HepG2 (cell line): ENCODE data around the gene OGFOD3. TPM values are rescaled to one million over a fixed set of nuclear protein-coding genes. Genes with fewer than 3 reads are reported as not detected.

Source experiments
- AKAP8 ChIP-seq: sonication (generic); formaldehyde crosslinking; IDR thresholded peaks from 2 replicates; pipeline ENCODE4 v1.5.1; 2020; ENCODE audit warnings: mild to moderate bottlenecking, missing genetic modification reagents
- ARID5B ChIP-seq: IDR thresholded peaks from 2 replicates; pipeline ENCODE4 v1.4.0; 2020; ENCODE audit warnings: mild to moderate bottlenecking, missing genetic modification reagents
- ELF3 ChIP-seq: IDR thresholded peaks from 2 replicates; pipeline ENCODE4 v1.6.1; 2016; ENCODE audit warnings: missing genetic modification reagents, missing compliant biosample characterization
- ELF4 ChIP-seq: sonication (generic); formaldehyde crosslinking; IDR thresholded peaks from 2 replicates; pipeline ENCODE4 v1.5.0; 2020; ENCODE audit warnings: missing genetic modification reagents, mild to moderate bottlenecking, moderate library complexity, borderline replicate concordance
- GATAD2A ChIP-seq: IDR thresholded peaks from 2 replicates; pipeline ENCODE4 v1.6.1; 2016
- HOXA5 ChIP-seq: sonication (generic); formaldehyde crosslinking; IDR thresholded peaks from 2 replicates; pipeline ENCODE4 v1.4.0; 2020; ENCODE audit warnings: missing genetic modification reagents
- MIER3 ChIP-seq: IDR thresholded peaks from 2 replicates; pipeline ENCODE4 v1.6.1; 2016; ENCODE audit warnings: missing compliant biosample characterization, borderline replicate concordance
- POLR2G ChIP-seq: fragments of 200-400 bp; formaldehyde crosslinking; IDR thresholded peaks from 2 replicates; pipeline ENCODE4 v1.6.1; 2018; ENCODE audit warnings: mild to moderate bottlenecking, low read depth, low read length, moderate library complexity
- SMYD3 ChIP-seq: sonication (generic); formaldehyde crosslinking; IDR thresholded peaks from 2 replicates; pipeline ENCODE4 v1.8.1; 2023; ENCODE audit warnings: mild to moderate bottlenecking, missing genetic modification reagents
- SOX13 ChIP-seq, 3 experiments: fragments of 450-650 bp in 1 of 3; sonication (generic) in 1 of 3; formaldehyde crosslinking in 1 of 3; IDR thresholded peaks in 2 of 3; conservative IDR thresholded peaks in 1 of 3; 2 replicates each; pipeline versions ENCODE4 v1.5.0 to v1.6.1; 2016 to 2020; ENCODE audit warnings: antibody characterized with exemption in 1 of 3, mild to moderate bottlenecking in 1 of 3, missing compliant biosample characterization in 1 of 3, missing genetic modification reagents in 1 of 3, moderate library complexity in 1 of 3
- SOX6 ChIP-seq, 2 experiments: fragments of 450-650 bp in 1 of 2; sonication (generic) in 1 of 2; formaldehyde crosslinking in 1 of 2; IDR thresholded peaks; 2 replicates each; pipeline versions ENCODE4 v1.4.0 to v1.6.1; 2017 to 2020; ENCODE audit warnings: antibody characterized with exemption in 1 of 2, mild to moderate bottlenecking in 1 of 2, missing genetic modification reagents in 1 of 2
- TGIF2 ChIP-seq: IDR thresholded peaks from 2 replicates; pipeline ENCODE4 v1.6.1; 2016; ENCODE audit warnings: control low read depth, missing compliant biosample characterization
- ZEB1 ChIP-seq: IDR thresholded peaks from 2 replicates; pipeline ENCODE4 v1.6.1; 2012; ENCODE audit warnings: mild to moderate bottlenecking, low read depth, inconsistent platforms; ENCODE audit not compliant: insufficient replicate concordance
- ZNF556 ChIP-seq: sonication (generic); formaldehyde crosslinking; IDR thresholded peaks from 2 replicates; pipeline ENCODE4 v1.4.0; 2020; ENCODE audit warnings: mild to moderate bottlenecking, missing genetic modification reagents, borderline replicate concordance
- ZNF691 ChIP-seq: sonication (generic); formaldehyde crosslinking; IDR thresholded peaks from 2 replicates; pipeline ENCODE4 v1.4.0; 2020; ENCODE audit warnings: missing genetic modification reagents, low read depth, mild to moderate bottlenecking, borderline replicate concordance
- ZNF713 ChIP-seq: sonication (generic); formaldehyde crosslinking; IDR thresholded peaks from 2 replicates; pipeline ENCODE4 v1.4.0; 2020; ENCODE audit warnings: mild to moderate bottlenecking, missing genetic modification reagents
- ZNF768 ChIP-seq: sonication (generic); formaldehyde crosslinking; IDR thresholded peaks from 2 replicates; pipeline ENCODE4 v1.4.0; 2020; ENCODE audit warnings: missing genetic modification reagents
- polyA plus RNA-seq, 8 experiments: library from polyadenylated mRNA; depleted of rRNA in 3 of 8; stranded (reverse) in 7 of 8; unstranded in 1 of 8; fragments of >200 nt; fragmentation: Illumina TruSeq in 4 of 8; extraction: Trizol in 4 of 8; gene quantifications; 2 replicates each; pipeline versions ENCODE4 v1.2.1 to v1.2.3, GENCODE V29; 2011 to 2016; ENCODE audit warnings: low read depth in 4 of 8, missing spikeins in 1 of 8, mixed read lengths in 1 of 8; ENCODE audit not compliant: insufficient read depth in 1 of 8
- total RNA-seq, 5 experiments: library from RNA; depleted of rRNA; stranded (reverse); fragments of >200 nt; fragmentation: Illumina TruSeq; extraction: Trizol; gene quantifications; 2 replicates each; pipeline ENCODE4 v1.2.3, GENCODE V29; 2016; ENCODE audit warnings: low read depth in 1 of 5
- TF ChIP-seq, protein P1 (sequence below): sonication (generic); formaldehyde crosslinking; IDR thresholded peaks from 2 replicates; pipeline ENCODE4 v1.4.0; 2020; ENCODE audit warnings: mild to moderate bottlenecking, missing genetic modification reagents
- TF ChIP-seq, protein P2 (sequence below): sonication (generic); formaldehyde crosslinking; IDR thresholded peaks from 2 replicates; pipeline ENCODE4 v1.8.1; 2023; ENCODE audit warnings: mild to moderate bottlenecking, inconsistent platforms, moderate library complexity, missing genetic modification reagents, borderline replicate concordance

OGFOD3 gene
- total and polyA plus RNA-seq, 2 of the 13 experiments (the other 11 are each of a cell fraction or from before 2014, with no cell fraction given), result 40.0 to 42.1 TPM

DNA sequence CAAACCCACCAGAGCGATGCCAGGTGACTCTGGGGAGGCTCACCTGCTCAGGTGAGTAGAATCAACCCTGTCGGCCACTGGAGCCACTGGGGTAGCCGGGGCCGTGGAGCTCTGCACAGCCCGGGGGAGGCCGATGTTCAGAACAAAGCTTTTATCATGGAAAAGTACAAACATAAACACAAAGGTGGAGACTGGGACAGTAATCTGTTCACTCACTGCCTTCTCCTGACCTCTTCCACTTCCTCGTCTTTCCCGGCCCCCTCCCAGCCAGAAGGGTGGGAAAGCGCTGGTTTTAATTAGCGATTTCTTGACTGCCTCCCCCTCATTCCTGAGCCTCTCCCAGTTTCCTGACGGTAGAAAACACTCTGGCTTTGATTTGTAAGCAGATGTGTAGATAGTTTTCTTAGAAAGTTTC lies 69.1 kb downstream of the OGFOD3 start (continued):
- TF ChIP-seq ARID5B (CRISPR knock-in tag) (peak; percentile 22; the same call in 1 of the 2 replicates), ELF4 (no peak), POLR2G (peak; percentile 32; the same call in 1 of the 2 replicates), ZNF556 (CRISPR knock-in tag) (0 out of 2 replicates have a peak, but pooled peaks have one; percentile 60), ZNF768 (CRISPR knock-in tag) (0 out of 2 replicates have a peak, but pooled peaks have one; percentile 9), HOXA5 (0 out of 2 replicates have a peak, but pooled peaks have one; percentile 21), MIER3 (CRISPR knock-in tag) (peak; percentile 30; the same call in 1 of the 2 replicates), SOX6 (IDR thresholded peaks at IDR 0.05) (no peak), SOX6 (CRISPR knock-in tag; IDR thresholded peaks at IDR 0.05) (peak; percentile 71), SOX13 (IDR thresholded peaks at IDR 0.05) (no peak), SOX13 (CRISPR knock-in tag; conservative IDR thresholded peaks at IDR 0.05 in 1 of 2, IDR thresholded peaks at IDR 0.05 in 1 of 2) (peak in 1 of 2 experiments; percentile 64; a peak in 1 of 4 replicates), ZNF691 (CRISPR knock-in tag) (no peak), ZNF713 (CRISPR knock-in tag) (no peak), GATAD2A (CRISPR knock-in tag) (0 out of 2 replicates have a peak, but pooled peaks have one; percentile 22), ZEB1 (peak; percentile 80), TGIF2 (no peak), ELF3 (CRISPR knock-in tag) (peak; percentile 73), AKAP8 (no peak), SMYD3 (CRISPR knock-in tag) (no peak)
- TF ChIP-seq, protein P1, sequence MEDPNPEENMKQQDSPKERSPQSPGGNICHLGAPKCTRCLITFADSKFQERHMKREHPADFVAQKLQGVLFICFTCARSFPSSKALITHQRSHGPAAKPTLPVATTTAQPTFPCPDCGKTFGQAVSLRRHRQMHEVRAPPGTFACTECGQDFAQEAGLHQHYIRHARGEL (CRISPR knock-in tag), result no peak
- TF ChIP-seq, protein P2, sequence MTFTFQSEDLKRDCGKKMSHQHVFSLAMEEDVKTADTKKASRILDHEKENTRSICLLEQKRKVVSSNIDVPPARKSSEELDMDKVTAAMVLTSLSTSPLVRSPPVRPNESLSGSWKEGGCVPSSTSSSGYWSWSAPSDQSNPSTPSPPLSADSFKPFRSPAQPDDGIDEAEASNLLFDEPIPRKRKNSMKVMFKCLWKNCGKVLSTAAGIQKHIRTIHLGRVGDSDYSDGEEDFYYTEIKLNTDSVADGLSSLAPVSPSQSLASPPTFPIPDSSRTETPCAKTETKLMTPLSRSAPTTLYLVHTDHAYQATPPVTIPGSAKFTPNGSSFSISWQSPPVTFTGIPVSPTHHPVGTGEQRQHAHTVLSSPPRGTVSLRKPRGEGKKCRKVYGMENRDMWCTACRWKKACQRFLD, result no peak
